Measurements from ENCODE around the gene OCA2.

Gene OCA2

DNA sequence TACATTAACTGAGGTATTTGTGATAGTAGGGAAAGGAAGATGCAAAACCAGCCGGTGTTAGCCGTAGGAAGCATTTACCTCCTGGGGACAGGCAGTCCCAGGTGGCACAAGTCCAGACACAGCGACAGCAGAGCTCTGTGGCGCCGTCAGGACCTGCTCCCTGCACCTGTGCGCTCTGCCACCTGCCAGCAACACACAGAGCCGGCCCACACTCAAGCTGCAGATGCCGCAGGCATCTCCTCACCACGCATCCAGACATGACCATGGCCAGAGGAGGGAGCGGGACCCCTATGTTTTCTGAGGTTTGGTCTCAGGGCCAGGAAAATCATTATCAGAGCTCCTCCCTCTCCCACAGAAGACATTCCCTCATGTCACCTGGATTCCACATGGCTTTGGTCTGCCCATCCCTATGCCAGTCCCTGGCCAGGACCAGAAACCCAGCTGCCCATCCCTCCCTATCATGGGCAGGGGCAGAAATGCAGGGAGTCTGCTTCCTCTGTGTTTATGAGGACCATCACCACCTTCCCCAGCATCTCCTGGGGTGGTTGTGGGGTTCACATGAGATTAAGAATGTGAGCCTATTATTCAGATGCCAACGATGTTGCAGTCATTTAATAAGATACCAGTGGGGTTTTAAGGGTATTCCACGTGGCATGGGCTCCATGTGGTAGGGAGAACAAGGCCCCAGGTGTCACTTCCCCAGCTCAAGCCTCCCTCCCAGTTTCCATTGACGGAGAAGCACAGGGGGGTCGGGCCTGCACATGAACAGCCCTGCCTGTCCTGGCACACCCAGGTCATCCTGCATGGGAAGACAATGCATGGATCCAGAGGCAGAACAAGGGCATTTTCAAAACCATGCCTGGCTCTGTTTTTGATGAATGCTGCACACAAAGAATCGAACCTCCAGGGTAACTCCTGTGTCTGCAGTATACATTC is 251.1 kb downstream of the OCA2 start:
- no peaks in the 10 kb centered on the region for H3F3A ChIP-seq (ENCODE audit: low read depth)
- peaks cover 8% of the 10 kb centered on the region; the same call in 1 of the 2 replicates for H3K9me3 ChIP-seq (ENCODE audit: insufficient read depth, low read depth, low read length)
- H3K4me1 ChIP-seq (ENCODE audit: insufficient read depth, low read length, poor library complexity, severe bottlenecking): no peaks in the 10 kb centered on the region
- H3K27me3 ChIP-seq (ENCODE audit: insufficient read depth, low read length, poor library complexity, severe bottlenecking): no peaks in the 10 kb centered on the region
- no peak overlapping the region for H3K4me2 ChIP-seq (ENCODE audit: low read depth, low read length, poor library complexity, severe bottlenecking)
- H3K36me3 ChIP-seq (ENCODE audit: insufficient read depth, low read length): no peaks in the 10 kb centered on the region
- no peak for TF ChIP-seq EZH2phosphoT487 (IDR thresholded peaks at IDR 0.05; ENCODE audit: borderline replicate concordance)
- TF ChIP-seq, protein P1, sequence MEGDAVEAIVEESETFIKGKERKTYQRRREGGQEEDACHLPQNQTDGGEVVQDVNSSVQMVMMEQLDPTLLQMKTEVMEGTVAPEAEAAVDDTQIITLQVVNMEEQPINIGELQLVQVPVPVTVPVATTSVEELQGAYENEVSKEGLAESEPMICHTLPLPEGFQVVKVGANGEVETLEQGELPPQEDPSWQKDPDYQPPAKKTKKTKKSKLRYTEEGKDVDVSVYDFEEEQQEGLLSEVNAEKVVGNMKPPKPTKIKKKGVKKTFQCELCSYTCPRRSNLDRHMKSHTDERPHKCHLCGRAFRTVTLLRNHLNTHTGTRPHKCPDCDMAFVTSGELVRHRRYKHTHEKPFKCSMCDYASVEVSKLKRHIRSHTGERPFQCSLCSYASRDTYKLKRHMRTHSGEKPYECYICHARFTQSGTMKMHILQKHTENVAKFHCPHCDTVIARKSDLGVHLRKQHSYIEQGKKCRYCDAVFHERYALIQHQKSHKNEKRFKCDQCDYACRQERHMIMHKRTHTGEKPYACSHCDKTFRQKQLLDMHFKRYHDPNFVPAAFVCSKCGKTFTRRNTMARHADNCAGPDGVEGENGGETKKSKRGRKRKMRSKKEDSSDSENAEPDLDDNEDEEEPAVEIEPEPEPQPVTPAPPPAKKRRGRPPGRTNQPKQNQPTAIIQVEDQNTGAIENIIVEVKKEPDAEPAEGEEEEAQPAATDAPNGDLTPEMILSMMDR (conservative IDR thresholded peaks at IDR 0.05; ENCODE audit: low read length): no peak
- no peak overlapping the region for H3K9ac ChIP-seq (ENCODE audit: low read depth, low read length, poor library complexity, severe bottlenecking)
- H4K20me1 ChIP-seq (ENCODE audit: insufficient read depth, low read length, poor library complexity, severe bottlenecking): no peaks in the 10 kb centered on the region
- H2AFZ ChIP-seq (ENCODE audit: low read length): no peak overlapping the region
- H3K9me2 ChIP-seq (replicated peaks; ENCODE audit: low read depth, low read length): no peaks in the 10 kb centered on the region
- H3K79me2 ChIP-seq (ENCODE audit: insufficient read depth, low read length): no peaks in the 10 kb centered on the region
- H3K4me3 ChIP-seq (ENCODE audit: low read length, poor library complexity, severe bottlenecking): no peak overlapping the region

DNA sequence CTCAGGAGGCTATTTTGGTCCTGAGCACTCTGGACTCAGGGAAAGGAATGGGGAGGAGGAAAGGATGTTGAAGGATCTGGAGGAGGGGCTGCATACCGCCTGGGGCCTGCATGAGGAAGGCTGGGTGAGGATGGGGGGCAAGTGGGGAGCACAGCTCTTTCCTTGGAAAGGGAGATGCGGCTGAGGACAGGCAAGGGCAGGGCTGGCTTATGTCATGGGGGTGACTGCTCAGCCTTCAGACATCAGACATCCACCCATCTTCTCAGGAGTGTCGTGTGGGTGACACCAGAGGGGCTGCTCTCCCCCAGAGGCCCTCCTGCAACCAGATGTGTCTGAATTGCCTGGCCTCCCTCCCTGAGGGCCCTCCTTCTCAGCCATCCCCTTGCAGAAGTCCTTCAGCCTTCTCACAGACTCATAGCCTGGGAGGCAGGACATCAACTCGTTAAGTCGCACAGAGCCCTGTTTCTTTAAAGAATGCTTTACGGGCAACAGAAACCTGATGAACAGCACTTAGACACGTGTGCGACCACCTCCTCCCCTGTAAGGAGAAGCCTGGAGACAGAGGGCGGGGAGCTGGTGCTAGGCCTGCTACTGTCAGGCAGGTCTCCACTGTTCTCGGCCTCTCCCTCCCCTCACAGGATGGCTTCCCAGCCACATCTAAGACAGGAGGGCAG is 252.3 kb downstream of the OCA2 start:
- H3K9me3 ChIP-seq (ENCODE audit: insufficient read depth, low read depth, low read length): peaks cover 8% of the 10 kb centered on the region; the same call in 1 of the 2 replicates
- no peaks in the 10 kb centered on the region for H3K79me2 ChIP-seq (ENCODE audit: insufficient read depth, low read length)
- no peaks in the 10 kb centered on the region for H3K36me3 ChIP-seq (ENCODE audit: insufficient read depth, low read length)
- H3K27me3 ChIP-seq (ENCODE audit: insufficient read depth, low read length, poor library complexity, severe bottlenecking): no peaks in the 10 kb centered on the region
- no peak overlapping the region for H3K4me2 ChIP-seq (ENCODE audit: low read depth, low read length, poor library complexity, severe bottlenecking)
- no peaks in the 10 kb centered on the region for H3F3A ChIP-seq (ENCODE audit: low read depth)
- TF ChIP-seq, protein P1 (conservative IDR thresholded peaks at IDR 0.05; ENCODE audit: low read length): no peak
- no peak for TF ChIP-seq EZH2phosphoT487 (IDR thresholded peaks at IDR 0.05; ENCODE audit: borderline replicate concordance)
- H3K9me2 ChIP-seq (replicated peaks; ENCODE audit: low read depth, low read length): no peaks in the 10 kb centered on the region
- no peaks in the 10 kb centered on the region for H3K4me1 ChIP-seq (ENCODE audit: insufficient read depth, low read length, poor library complexity, severe bottlenecking)
- H2AFZ ChIP-seq (ENCODE audit: low read length): no peak overlapping the region
- no peak overlapping the region for H3K4me3 ChIP-seq (ENCODE audit: low read length, poor library complexity, severe bottlenecking)
- no peaks in the 10 kb centered on the region for H4K20me1 ChIP-seq (ENCODE audit: insufficient read depth, low read length, poor library complexity, severe bottlenecking)
- H3K9ac ChIP-seq (ENCODE audit: low read depth, low read length, poor library complexity, severe bottlenecking): no peak overlapping the region

DNA sequence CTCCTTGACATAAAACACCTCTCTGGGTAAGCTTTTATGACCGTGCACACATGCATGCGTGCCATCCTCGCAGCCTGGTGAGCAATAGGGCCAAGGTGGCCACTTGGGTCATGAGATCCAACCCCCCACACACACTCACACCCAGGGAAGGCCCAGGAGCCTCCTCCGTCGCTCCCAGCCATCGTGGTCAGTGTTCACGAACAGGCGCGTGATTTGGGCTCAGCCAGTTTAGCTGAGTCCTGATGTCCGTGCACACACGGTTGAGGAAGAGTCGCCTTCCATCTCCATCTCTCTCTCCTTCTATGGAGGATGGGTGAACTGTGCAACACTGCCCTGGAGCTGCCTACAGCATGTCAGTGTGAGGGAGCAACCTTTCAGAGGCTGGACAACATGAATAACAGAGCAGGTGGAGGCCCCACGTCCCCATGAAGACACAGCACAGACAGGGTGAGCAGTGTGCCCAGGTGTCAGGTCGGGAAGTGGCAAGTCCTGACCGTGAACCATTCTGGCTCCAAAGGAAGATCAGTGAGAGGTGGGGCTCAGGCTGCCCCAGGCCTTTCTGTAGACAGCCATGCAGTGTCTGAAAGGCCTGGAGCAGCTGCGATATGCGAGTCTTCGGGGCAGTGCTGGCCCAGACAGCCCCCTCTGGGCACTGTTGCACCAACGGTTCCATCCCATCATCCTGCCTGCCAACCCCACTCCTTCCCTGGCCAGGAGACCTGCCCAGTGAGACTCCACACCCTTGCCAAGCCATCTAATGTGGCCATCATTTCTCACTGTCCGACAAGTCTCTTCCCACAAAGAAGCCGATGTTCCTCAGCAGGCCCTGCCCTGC is 253.4 kb downstream of the OCA2 start:
- Histone ChIP-seq H3K9me3 (ENCODE audit: insufficient read depth, low read depth, low read length) (peaks cover 8% of the 10 kb centered on the region; the same call in 1 of the 2 replicates), H2AFZ (ENCODE audit: low read length) (no peak overlapping the region), H3K36me3 (ENCODE audit: insufficient read depth, low read length) (no peaks in the 10 kb centered on the region), H3K4me2 (ENCODE audit: low read depth, low read length, poor library complexity, severe bottlenecking) (no peak overlapping the region), H3F3A (ENCODE audit: low read depth) (no peaks in the 10 kb centered on the region), H3K9me2 (replicated peaks; ENCODE audit: low read depth, low read length) (no peaks in the 10 kb centered on the region), H3K27me3 (ENCODE audit: insufficient read depth, low read length, poor library complexity, severe bottlenecking) (no peaks in the 10 kb centered on the region), H3K4me1 (ENCODE audit: insufficient read depth, low read length, poor library complexity, severe bottlenecking) (no peaks in the 10 kb centered on the region), H3K9ac (ENCODE audit: low read depth, low read length, poor library complexity, severe bottlenecking) (no peak overlapping the region), H3K79me2 (ENCODE audit: insufficient read depth, low read length) (no peaks in the 10 kb centered on the region), H3K4me3 (ENCODE audit: low read length, poor library complexity, severe bottlenecking) (no peak overlapping the region), H4K20me1 (ENCODE audit: insufficient read depth, low read length, poor library complexity, severe bottlenecking) (no peaks in the 10 kb centered on the region)
- TF ChIP-seq, protein P1 (conservative IDR thresholded peaks at IDR 0.05; ENCODE audit: low read length): no peak
- TF ChIP-seq EZH2phosphoT487 (IDR thresholded peaks at IDR 0.05; ENCODE audit: borderline replicate concordance): no peak

Data from Loucy (cell line).